ENCODE data around the gene DLX3.

DLX3 gene

GRCh38 chr17:49986396-49987289 is 8.4 kb downstream of the DLX3 start:
- no peak for ATAC-seq

GRCh38 chr17:49985310-49985990 is 9.6 kb downstream of the DLX3 start:
- ATAC-seq = no peak
- no peak for TF ChIP-seq OSR1 (CRISPR knock-in tag; IDR thresholded peaks at IDR 0.05)
- TF ChIP-seq POU6F1 (CRISPR knock-in tag; IDR thresholded peaks at IDR 0.05; ENCODE audit: borderline replicate concordance, low read depth) = no peak
- TF ChIP-seq CSRNP3 (CRISPR knock-in tag; IDR thresholded peaks at IDR 0.05) = no peak
- TF ChIP-seq SNAI2 (CRISPR knock-in tag; IDR thresholded peaks at IDR 0.05) = no peak
- TF ChIP-seq ARNTL (CRISPR knock-in tag; IDR thresholded peaks at IDR 0.05; ENCODE audit: borderline replicate concordance, low read depth) = no peak
- no peak for TF ChIP-seq RARB (CRISPR knock-in tag; IDR thresholded peaks at IDR 0.05)
- no peak for TF ChIP-seq CREB5 (CRISPR knock-in tag; IDR thresholded peaks at IDR 0.05; ENCODE audit: low read depth)
- TF ChIP-seq ZNF70 (CRISPR knock-in tag; IDR thresholded peaks at IDR 0.05) = no peak
- no peak for TF ChIP-seq ZC3H10 (CRISPR knock-in tag; IDR thresholded peaks at IDR 0.05)
- no peak for TF ChIP-seq GLIS3 (CRISPR knock-in tag; IDR thresholded peaks at IDR 0.05)
- no peak for TF ChIP-seq ISL1 (CRISPR knock-in tag; IDR thresholded peaks at IDR 0.05)
- no peak for TF ChIP-seq TCF4 (CRISPR knock-in tag; IDR thresholded peaks at IDR 0.05; ENCODE audit: borderline replicate concordance)

More at GRCh38 chr17:49986396-49987289, 8.4 kb downstream of the DLX3 start:
- no peak for TF ChIP-seq ESRRG (CRISPR knock-in tag; IDR thresholded peaks at IDR 0.05)
- no peak for TF ChIP-seq PPARA (CRISPR knock-in tag; IDR thresholded peaks at IDR 0.05; ENCODE audit: borderline replicate concordance)
- TF ChIP-seq ISL1 (CRISPR knock-in tag; IDR thresholded peaks at IDR 0.05) = no peak
- TF ChIP-seq CREB5 (CRISPR knock-in tag; IDR thresholded peaks at IDR 0.05; ENCODE audit: low read depth) = no peak
- TF ChIP-seq OSR1 (CRISPR knock-in tag; IDR thresholded peaks at IDR 0.05) = no peak
- TF ChIP-seq CSRNP3 (CRISPR knock-in tag; IDR thresholded peaks at IDR 0.05) = no peak
- no peak for TF ChIP-seq CSDC2 (CRISPR knock-in tag; IDR thresholded peaks at IDR 0.05)
- TF ChIP-seq ZNF565 (CRISPR knock-in tag; conservative IDR thresholded peaks at IDR 0.05; ENCODE audit: low read depth) = no peak
- no peak for TF ChIP-seq TOX (CRISPR knock-in tag; IDR thresholded peaks at IDR 0.05; ENCODE audit: borderline replicate concordance)
- TF ChIP-seq ZNF8 (CRISPR knock-in tag; IDR thresholded peaks at IDR 0.05) = no peak
- no peak for TF ChIP-seq ZNF70 (CRISPR knock-in tag; IDR thresholded peaks at IDR 0.05)
- TF ChIP-seq TCF4 (CRISPR knock-in tag; IDR thresholded peaks at IDR 0.05; ENCODE audit: borderline replicate concordance) = no peak
- TF ChIP-seq SNAI2 (CRISPR knock-in tag; IDR thresholded peaks at IDR 0.05) = no peak

- ATAC-seq = no peak
- TF ChIP-seq ZFP3 (CRISPR knock-in tag; IDR thresholded peaks at IDR 0.05) (no peak), SNAI2 (CRISPR knock-in tag; IDR thresholded peaks at IDR 0.05) (no peak), RARB (CRISPR knock-in tag; IDR thresholded peaks at IDR 0.05) (no peak), PPARA (CRISPR knock-in tag; IDR thresholded peaks at IDR 0.05; ENCODE audit: borderline replicate concordance) (no peak), BACH2 (CRISPR knock-in tag; IDR thresholded peaks at IDR 0.05; ENCODE audit: borderline replicate concordance) (no peak), OSR1 (CRISPR knock-in tag; IDR thresholded peaks at IDR 0.05) (no peak), ZFP30 (CRISPR knock-in tag; IDR thresholded peaks at IDR 0.05) (no peak), GLIS3 (CRISPR knock-in tag; IDR thresholded peaks at IDR 0.05) (no peak), PATZ1 (CRISPR knock-in tag; IDR thresholded peaks at IDR 0.05; ENCODE audit: borderline replicate concordance) (no peak), ISL1 (CRISPR knock-in tag; IDR thresholded peaks at IDR 0.05) (no peak), ZNF565 (CRISPR knock-in tag; conservative IDR thresholded peaks at IDR 0.05; ENCODE audit: low read depth) (no peak), CREB5 (CRISPR knock-in tag; IDR thresholded peaks at IDR 0.05; ENCODE audit: low read depth) (no peak), CSDC2 (CRISPR knock-in tag; IDR thresholded peaks at IDR 0.05) (no peak), TOX (CRISPR knock-in tag; IDR thresholded peaks at IDR 0.05; ENCODE audit: borderline replicate concordance) (no peak), ZNF8 (CRISPR knock-in tag; IDR thresholded peaks at IDR 0.05) (no peak)
These were observed 10.2 kb downstream of the DLX3 start for GRCh38 chr17:49984776-49985175.
